ENCODE results near the gene PNMT.

PNMT gene

GRCh38 chr17:39716879-39717536, 48.8 kb downstream of the PNMT start:
- H3K4me1 ChIP-seq (ENCODE audit: control insufficient read depth, insufficient read depth, low read length), result peaks cover 30% of the 10 kb centered on the region
- peaks cover 17% of the 10 kb centered on the region for H3K36me3 ChIP-seq (ENCODE audit: control insufficient read depth, insufficient read depth, low read length)
- no peak overlapping the region for H3K4me3 ChIP-seq (ENCODE audit: low read length)
- no peaks in the 10 kb centered on the region for H3K9me3 ChIP-seq (ENCODE audit: control insufficient read depth, low read length)
- peak overlapping the region; percentile 54 for H3K9ac ChIP-seq (ENCODE audit: low read length)
- H3K27me3 ChIP-seq (ENCODE audit: control insufficient read depth, insufficient read depth, low read length), result no peaks in the 10 kb centered on the region

GRCh38 chr17:39717660-39718059, 49.4 kb downstream of the PNMT start:
- H3K27me3 ChIP-seq (ENCODE audit: control insufficient read depth, insufficient read depth, low read length), result no peaks in the 10 kb centered on the region
- no peak overlapping the region for H3K4me3 ChIP-seq (ENCODE audit: low read length)
- no peaks in the 10 kb centered on the region for H3K9me3 ChIP-seq (ENCODE audit: control insufficient read depth, low read length)
- H3K36me3 ChIP-seq (ENCODE audit: control insufficient read depth, insufficient read depth, low read length), result peaks cover 17% of the 10 kb centered on the region
- H3K9ac ChIP-seq (ENCODE audit: low read length), result no peak overlapping the region
- H3K4me1 ChIP-seq (ENCODE audit: control insufficient read depth, insufficient read depth, low read length), result peaks cover 30% of the 10 kb centered on the region

- Histone ChIP-seq H3K9me3 (ENCODE audit: control insufficient read depth, low read length) (no peaks in the 10 kb centered on the region), H3K9ac (ENCODE audit: low read length) (no peak overlapping the region), H3K27me3 (ENCODE audit: control insufficient read depth, insufficient read depth, low read length) (no peaks in the 10 kb centered on the region), H3K4me3 (ENCODE audit: low read length) (no peak overlapping the region), H3K4me1 (ENCODE audit: control insufficient read depth, insufficient read depth, low read length) (peaks cover 37% of the 10 kb centered on the region), H3K36me3 (ENCODE audit: control insufficient read depth, insufficient read depth, low read length) (peaks cover 17% of the 10 kb centered on the region)
These were observed 51.5 kb downstream of the PNMT start for GRCh38 chr17:39719563-39720355.

All from mucosa of stomach (tissue), 1 donor.